ENCODE data around the gene SRSF12. TPM values are rescaled to one million over a fixed set of nuclear protein-coding genes. Genes with fewer than 3 reads are reported as not detected.

SRSF12 gene
- polyA plus RNA-seq: 2.6 TPM
- long read RNA-seq, donor 1: 0 reads
- long read RNA-seq, donor 2: 0 reads
- long read RNA-seq, donor 3, partial matches to known transcripts: 0 of 1 reads
- long read RNA-seq, donor 3, other reads (novel, unspliced or antisense): 0 of 1 reads
- long read RNA-seq, donor 4: 0 reads
- long read RNA-seq, donor 5: 0 reads
- long read RNA-seq, donor 6: 0 reads
- long read RNA-seq, donor 7: 0 reads
- long read RNA-seq, donor 8: 0 reads
- long read RNA-seq, donor 9: 0 reads
- long read RNA-seq, donor 10: 0 reads
- long read RNA-seq, donor 11: 0 reads

- peaks cover 13% of the 10 kb centered on the region for H3K27me3 ChIP-seq (ENCODE audit: control insufficient read depth, insufficient read depth, low read length)
- H3K9me3 ChIP-seq (ENCODE audit: control insufficient read depth, low read depth, low read length): peaks cover 4% of the 10 kb centered on the region
- no CpG with 5 or more reads among the region's 106 CpGs for WGBS (ENCODE audit: insufficient coverage, low lambda C conversion rate)
- H3K4me1 ChIP-seq (ENCODE audit: control insufficient read depth, insufficient read depth, low read length): peaks cover 6% of the 10 kb centered on the region
- no peaks in the 10 kb centered on the region for H3K36me3 ChIP-seq (ENCODE audit: control insufficient read depth, insufficient read depth, low read length)
- H3K4me3 ChIP-seq (ENCODE audit: low read length): peak within 1 kb of the TSS; percentile 54
- H3K27ac ChIP-seq (ENCODE audit: low read length): no peak within 1 kb of the TSS
- peak; percentile 21 to 62 for DNase-seq
These were observed at the start of gene SRSF12 for GRCh38 chr6:89117211-89118108. SRSF12 (minus strand) TSS chr6:89118071; CDS start chr6:89117887, 184 bp downstream.

DNA sequence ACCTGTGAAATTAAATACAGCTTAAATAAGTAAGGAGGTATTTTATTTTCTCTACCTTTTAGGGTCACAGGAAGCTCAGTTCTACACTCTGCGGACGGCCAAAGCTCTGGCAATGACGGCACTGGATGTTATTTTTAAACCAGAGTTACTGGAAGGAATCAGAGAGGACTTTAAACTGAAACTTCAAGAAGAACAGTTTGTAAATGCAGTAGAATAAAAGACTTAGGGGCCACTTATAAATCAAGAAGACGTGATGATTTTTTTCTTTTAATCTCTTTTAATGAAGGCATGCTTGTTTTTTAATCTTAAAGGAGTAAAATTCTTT is 44.1 kb upstream of the SRSF12 start:
- Histone ChIP-seq H3K9me3 (ENCODE audit: control insufficient read depth, low read depth, low read length) (no peaks in the 10 kb centered on the region), H3K27ac (ENCODE audit: low read length) (no peak overlapping the region), H3K36me3 (ENCODE audit: control insufficient read depth, insufficient read depth, low read length) (peaks cover 34% of the 10 kb centered on the region), H3K27me3 (ENCODE audit: control insufficient read depth, insufficient read depth, low read length) (no peaks in the 10 kb centered on the region), H3K4me3 (ENCODE audit: low read length) (no peak overlapping the region), H3K4me1 (ENCODE audit: control insufficient read depth, insufficient read depth, low read length) (no peaks in the 10 kb centered on the region)
- no peak for DNase-seq
- WGBS (ENCODE audit: insufficient coverage, low lambda C conversion rate): 100% methylated on average over 1 of the region's 4 CpGs

DNA sequence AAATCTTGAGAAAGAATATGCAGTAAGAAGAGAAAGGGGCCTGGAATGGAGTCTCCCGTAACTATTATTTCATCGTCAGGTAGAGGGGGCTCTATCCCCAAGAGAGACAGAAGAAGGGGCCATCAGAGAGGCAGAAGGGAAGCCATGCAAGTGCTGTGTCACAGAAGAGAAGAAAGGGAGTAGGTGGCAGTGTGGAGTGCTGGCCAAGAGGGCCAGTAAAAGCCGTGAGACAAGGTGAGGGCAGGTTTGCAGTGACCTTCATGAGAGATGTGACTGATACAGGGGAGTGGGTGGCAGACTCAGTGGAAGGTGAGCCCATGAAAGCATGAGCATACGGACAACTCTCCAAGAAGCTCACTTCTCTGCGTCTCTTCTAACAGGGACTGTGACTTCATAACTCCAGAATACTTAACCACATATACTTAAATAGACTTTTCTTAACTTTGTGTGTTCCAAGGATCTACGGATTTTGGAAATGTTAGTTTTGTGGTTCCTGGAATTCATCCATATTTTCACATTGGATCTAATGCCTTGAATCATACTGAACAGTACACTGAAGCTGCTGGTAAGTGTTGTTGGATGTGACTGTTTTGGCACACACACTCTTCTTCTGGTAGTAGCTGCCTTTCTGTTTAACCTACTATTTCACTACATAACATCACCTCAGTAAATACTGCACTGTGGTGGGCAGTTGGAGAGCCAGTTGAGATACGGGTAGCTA is 43.6 kb upstream of the SRSF12 start:
- no peak for DNase-seq
- H3K36me3 ChIP-seq (ENCODE audit: control insufficient read depth, insufficient read depth, low read length): peaks cover 34% of the 10 kb centered on the region
- H3K27ac ChIP-seq (ENCODE audit: low read length): no peak overlapping the region
- H3K9me3 ChIP-seq (ENCODE audit: control insufficient read depth, low read depth, low read length): no peaks in the 10 kb centered on the region
- no peaks in the 10 kb centered on the region for H3K27me3 ChIP-seq (ENCODE audit: control insufficient read depth, insufficient read depth, low read length)
- WGBS (ENCODE audit: insufficient coverage, low lambda C conversion rate): no CpG with 5 or more reads among the region's 7 CpGs
- H3K4me3 ChIP-seq (ENCODE audit: low read length): no peak overlapping the region
- no peaks in the 10 kb centered on the region for H3K4me1 ChIP-seq (ENCODE audit: control insufficient read depth, insufficient read depth, low read length)

- Histone ChIP-seq H3K27me3 (ENCODE audit: control insufficient read depth, insufficient read depth, low read length) (no peaks in the 10 kb centered on the region), H3K27ac (ENCODE audit: low read length) (no peak overlapping the region), H3K9me3 (ENCODE audit: control insufficient read depth, low read depth, low read length) (no peaks in the 10 kb centered on the region), H3K4me1 (ENCODE audit: control insufficient read depth, insufficient read depth, low read length) (no peaks in the 10 kb centered on the region), H3K4me3 (ENCODE audit: low read length) (no peak overlapping the region), H3K36me3 (ENCODE audit: control insufficient read depth, insufficient read depth, low read length) (peaks cover 33% of the 10 kb centered on the region)
- 100% methylated on average over 3 of the region's 4 CpGs for WGBS (ENCODE audit: insufficient coverage, low lambda C conversion rate)
- DNase-seq: no peak
These were observed 42.6 kb upstream of the SRSF12 start for GRCh38 chr6:89160331-89161092.

DNA sequence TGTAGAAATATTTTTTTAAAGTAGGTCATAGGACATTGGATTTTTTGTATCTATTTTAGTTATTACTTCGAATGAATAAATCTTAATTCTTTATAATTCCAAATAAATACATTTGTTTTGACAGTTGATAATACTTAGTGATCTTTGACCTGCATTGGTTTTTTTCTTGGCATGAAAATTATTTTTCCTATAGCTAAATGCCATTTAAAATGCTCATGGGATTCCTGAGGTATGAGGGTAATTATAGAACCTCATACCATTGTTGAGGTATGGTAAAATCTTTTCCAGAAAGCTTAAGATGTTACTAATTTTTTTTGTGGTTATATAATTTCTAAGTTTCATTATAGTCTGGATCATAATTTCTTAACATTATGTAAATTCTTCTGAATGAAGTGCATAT is 36.3 kb upstream of the SRSF12 start:
- Histone ChIP-seq H3K4me1 (ENCODE audit: control insufficient read depth, insufficient read depth, low read length) (peaks cover 2% of the 10 kb centered on the region), H3K9me3 (ENCODE audit: control insufficient read depth, low read depth, low read length) (no peaks in the 10 kb centered on the region), H3K4me3 (ENCODE audit: low read length) (no peak overlapping the region), H3K36me3 (ENCODE audit: control insufficient read depth, insufficient read depth, low read length) (peaks cover 13% of the 10 kb centered on the region), H3K27ac (ENCODE audit: low read length) (no peak overlapping the region), H3K27me3 (ENCODE audit: control insufficient read depth, insufficient read depth, low read length) (no peaks in the 10 kb centered on the region)
- WGBS (ENCODE audit: insufficient coverage, low lambda C conversion rate): 80% methylated on average over 1 of the region's 1 CpG
- DNase-seq: no peak

- Histone ChIP-seq H3K4me1 (ENCODE audit: control insufficient read depth, insufficient read depth, low read length) (peaks cover 5% of the 10 kb centered on the region), H3K36me3 (ENCODE audit: control insufficient read depth, insufficient read depth, low read length) (peaks cover 4% of the 10 kb centered on the region), H3K4me3 (ENCODE audit: low read length) (no peak overlapping the region), H3K9me3 (ENCODE audit: control insufficient read depth, low read depth, low read length) (no peaks in the 10 kb centered on the region), H3K27me3 (ENCODE audit: control insufficient read depth, insufficient read depth, low read length) (no peaks in the 10 kb centered on the region), H3K27ac (ENCODE audit: low read length) (no peak overlapping the region)
- WGBS (ENCODE audit: insufficient coverage, low lambda C conversion rate): no CpG with 5 or more reads among the region's 17 CpGs
- no peak for DNase-seq
These were observed 30.3 kb upstream of the SRSF12 start for GRCh38 chr6:89148016-89148750.

DNA sequence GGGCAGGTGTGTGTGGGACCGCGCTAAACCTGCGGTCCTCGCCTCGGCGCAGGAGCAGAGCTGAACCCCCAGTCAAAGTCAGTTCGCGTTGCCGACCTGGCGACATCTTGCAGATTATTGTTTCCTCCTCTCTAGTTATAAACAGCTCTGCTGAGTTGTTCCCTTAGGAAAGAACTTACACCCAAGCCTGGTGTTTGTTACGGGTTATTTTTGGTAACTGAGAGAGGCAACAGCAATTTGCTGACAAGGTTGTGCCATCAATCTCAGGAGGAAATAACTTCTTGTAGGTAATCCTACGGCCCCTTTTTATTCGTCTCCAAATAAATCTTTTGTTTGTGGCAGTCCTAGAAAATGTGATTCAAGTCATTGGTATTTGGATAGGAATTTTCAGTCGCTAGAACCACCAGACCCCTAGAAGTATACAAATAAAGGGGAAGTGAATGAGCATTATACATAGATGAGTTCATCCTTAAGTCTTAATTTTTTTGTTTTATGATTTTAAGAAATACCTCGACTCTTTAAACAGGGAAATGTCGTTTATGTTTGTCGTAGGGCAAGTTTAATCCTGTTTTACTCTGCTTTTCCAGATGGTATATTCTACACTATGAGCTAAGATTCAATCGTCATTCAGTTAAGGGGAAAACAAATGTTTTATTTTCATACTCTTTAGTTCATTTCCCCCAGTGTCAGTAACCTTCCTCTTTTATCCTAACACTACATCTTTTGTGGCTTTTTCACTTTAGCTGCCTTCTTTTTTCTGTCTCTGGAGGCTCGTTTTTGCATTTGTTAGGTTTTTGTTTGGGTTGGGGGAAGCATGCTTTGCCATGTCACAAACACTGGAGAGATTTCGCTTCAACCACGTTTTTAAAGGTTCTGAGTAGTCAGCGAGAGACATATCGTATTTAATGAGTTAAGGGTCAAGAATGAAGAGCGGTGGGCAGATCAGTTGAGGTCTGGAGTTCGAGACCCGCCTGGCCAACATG is 29.1 kb upstream of the SRSF12 start:
- peaks cover 5% of the 10 kb centered on the region for H3K4me1 ChIP-seq (ENCODE audit: control insufficient read depth, insufficient read depth, low read length)

GRCh38 chr6:89145956-89146717 is 28.3 kb upstream of the SRSF12 start, which contains the start of gene PM20D2:
PM20D2 (plus strand) TSS chr6:89146055; CDS start chr6:89146145, 90 bp downstream.
- Histone ChIP-seq H3K27me3 (ENCODE audit: control insufficient read depth, insufficient read depth, low read length) (no peaks in the 10 kb centered on the region), H3K4me3 (ENCODE audit: low read length) (peak within 1 kb of the TSS; percentile 77), H3K9me3 (ENCODE audit: control insufficient read depth, low read depth, low read length) (no peaks in the 10 kb centered on the region), H3K4me1 (ENCODE audit: control insufficient read depth, insufficient read depth, low read length) (peaks cover 5% of the 10 kb centered on the region), H3K36me3 (ENCODE audit: control insufficient read depth, insufficient read depth, low read length) (no peaks in the 10 kb centered on the region), H3K27ac (ENCODE audit: low read length) (peak within 1 kb of the TSS; percentile 74)
- WGBS (ENCODE audit: insufficient coverage, low lambda C conversion rate): no CpG with 5 or more reads among the region's 102 CpGs
- peak; percentile 68 to 91 for DNase-seq

More for the DNA sequence above, 29.1 kb upstream of the SRSF12 start:
- Histone ChIP-seq H3K27ac (ENCODE audit: low read length) (peak overlapping the region; percentile 74), H3K9me3 (ENCODE audit: control insufficient read depth, low read depth, low read length) (no peaks in the 10 kb centered on the region), H3K36me3 (ENCODE audit: control insufficient read depth, insufficient read depth, low read length) (peaks cover 4% of the 10 kb centered on the region), H3K4me3 (ENCODE audit: low read length) (peak overlapping the region; percentile 77), H3K27me3 (ENCODE audit: control insufficient read depth, insufficient read depth, low read length) (no peaks in the 10 kb centered on the region)
- DNase-seq: peak in 1 of 2 donors; percentile 24
- 43% methylated on average over 7 of the region's 26 CpGs for WGBS (ENCODE audit: insufficient coverage, low lambda C conversion rate)
